Measurements from ENCODE around the gene NKTR.
"Not testable (repeated sequence)": the region's sequence is repeated elsewhere in the genome, so short reads cannot be mapped to it uniquely, and the experiment has no call there.

DNA sequence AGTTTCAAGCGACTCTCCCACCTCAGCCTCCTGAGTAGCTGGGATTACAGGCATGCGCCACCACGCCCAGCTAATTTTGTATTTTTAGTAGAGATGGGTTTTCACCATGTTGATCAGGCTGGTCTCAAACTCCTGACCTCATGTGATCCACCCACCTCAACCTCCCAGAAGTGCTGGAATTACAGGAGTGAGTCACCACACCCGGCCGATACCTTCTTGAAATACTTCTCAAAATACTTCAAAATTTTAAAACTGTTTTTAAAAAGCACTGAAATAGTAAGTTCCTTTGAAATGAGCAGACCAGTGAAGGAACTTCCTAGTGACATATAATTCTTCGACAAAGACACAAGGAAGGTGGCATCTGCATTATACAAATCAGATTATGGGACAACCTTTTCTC is 43.7 kb upstream of the NKTR start:
- not testable (repeated sequence) for TF ChIP-seq EZH2 (IDR thresholded peaks at IDR 0.05; ENCODE audit: borderline replicate concordance, insufficient read depth, low read length, poor library complexity, severe bottlenecking); CTCF (IDR thresholded peaks at IDR 0.05; ENCODE audit: poor library complexity, severe bottlenecking); POLR2AphosphoS5 (IDR thresholded peaks at IDR 0.05)
- TF ChIP-seq, protein P1, sequence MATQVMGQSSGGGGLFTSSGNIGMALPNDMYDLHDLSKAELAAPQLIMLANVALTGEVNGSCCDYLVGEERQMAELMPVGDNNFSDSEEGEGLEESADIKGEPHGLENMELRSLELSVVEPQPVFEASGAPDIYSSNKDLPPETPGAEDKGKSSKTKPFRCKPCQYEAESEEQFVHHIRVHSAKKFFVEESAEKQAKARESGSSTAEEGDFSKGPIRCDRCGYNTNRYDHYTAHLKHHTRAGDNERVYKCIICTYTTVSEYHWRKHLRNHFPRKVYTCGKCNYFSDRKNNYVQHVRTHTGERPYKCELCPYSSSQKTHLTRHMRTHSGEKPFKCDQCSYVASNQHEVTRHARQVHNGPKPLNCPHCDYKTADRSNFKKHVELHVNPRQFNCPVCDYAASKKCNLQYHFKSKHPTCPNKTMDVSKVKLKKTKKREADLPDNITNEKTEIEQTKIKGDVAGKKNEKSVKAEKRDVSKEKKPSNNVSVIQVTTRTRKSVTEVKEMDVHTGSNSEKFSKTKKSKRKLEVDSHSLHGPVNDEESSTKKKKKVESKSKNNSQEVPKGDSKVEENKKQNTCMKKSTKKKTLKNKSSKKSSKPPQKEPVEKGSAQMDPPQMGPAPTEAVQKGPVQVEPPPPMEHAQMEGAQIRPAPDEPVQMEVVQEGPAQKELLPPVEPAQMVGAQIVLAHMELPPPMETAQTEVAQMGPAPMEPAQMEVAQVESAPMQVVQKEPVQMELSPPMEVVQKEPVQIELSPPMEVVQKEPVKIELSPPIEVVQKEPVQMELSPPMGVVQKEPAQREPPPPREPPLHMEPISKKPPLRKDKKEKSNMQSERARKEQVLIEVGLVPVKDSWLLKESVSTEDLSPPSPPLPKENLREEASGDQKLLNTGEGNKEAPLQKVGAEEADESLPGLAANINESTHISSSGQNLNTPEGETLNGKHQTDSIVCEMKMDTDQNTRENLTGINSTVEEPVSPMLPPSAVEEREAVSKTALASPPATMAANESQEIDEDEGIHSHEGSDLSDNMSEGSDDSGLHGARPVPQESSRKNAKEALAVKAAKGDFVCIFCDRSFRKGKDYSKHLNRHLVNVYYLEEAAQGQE (IDR thresholded peaks at IDR 0.05; ENCODE audit: borderline replicate concordance), result not testable (repeated sequence)

All from neural cell (in vitro differentiated cells).